Uterus (tissue), 2 donors: ENCODE data around the gene SMG9.

ENCODE experiments used
- POLR2A ChIP-seq, 2 donors: fragments of 450-650 bp; IDR thresholded peaks; one replicate each; pipeline ENCODE4 v1.6.1; 2016; ENCODE audit warnings: antibody characterized with exemption in 2 of 2, mild to moderate bottlenecking in 1 of 2, moderate library complexity in 1 of 2
- TF ChIP-seq, protein P1 (sequence below), 4 experiments: fragments of 200-600 bp in 2 of 4; fragments of 450-650 bp in 2 of 4; sonication (generic) in 2 of 4; IDR thresholded peaks; one replicate each; pipeline ENCODE4 v1.5.1; 2016 to 2019; ENCODE audit warnings: antibody characterized with exemption in 4 of 4, mild to moderate bottlenecking in 2 of 4, moderate library complexity in 1 of 4

DNA sequence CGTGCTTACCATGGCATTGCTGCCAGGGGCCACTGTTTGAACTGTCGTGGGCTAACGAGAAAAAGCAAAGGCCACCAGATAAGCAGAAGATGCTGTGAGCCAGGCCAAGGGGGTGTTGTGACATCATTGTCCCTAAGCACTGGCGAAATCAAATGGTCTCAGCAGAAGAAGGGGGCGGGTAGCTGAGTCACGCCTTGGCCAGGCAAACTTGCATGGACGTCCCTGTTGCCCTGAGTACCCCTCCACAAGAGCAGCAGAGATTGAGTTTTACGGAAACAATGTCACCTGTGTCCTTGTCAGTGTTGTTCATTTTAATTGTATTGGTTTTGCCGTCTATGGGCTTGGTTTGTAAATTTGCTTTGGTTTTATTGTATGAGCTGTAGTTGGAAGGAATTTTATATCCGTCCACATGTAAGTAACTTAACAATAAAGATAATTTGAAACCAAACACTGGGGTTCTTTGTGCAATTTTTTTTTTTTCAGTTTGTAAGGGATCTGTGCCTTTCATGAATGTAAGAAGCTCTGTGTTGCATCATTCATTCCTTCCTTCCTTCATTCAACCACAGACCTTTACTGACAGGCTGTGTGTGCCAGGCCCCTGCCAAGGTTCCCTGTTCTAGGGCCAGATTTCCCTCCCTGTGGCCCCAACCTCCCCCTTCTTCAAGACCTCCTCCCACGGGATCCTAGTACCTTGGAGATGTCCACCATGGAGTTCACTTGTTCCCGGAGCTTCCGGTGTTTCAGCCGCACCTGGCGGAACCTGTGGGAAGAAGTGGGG is 13.7 kb upstream of the SMG9 start:
- TF ChIP-seq, protein P1, sequence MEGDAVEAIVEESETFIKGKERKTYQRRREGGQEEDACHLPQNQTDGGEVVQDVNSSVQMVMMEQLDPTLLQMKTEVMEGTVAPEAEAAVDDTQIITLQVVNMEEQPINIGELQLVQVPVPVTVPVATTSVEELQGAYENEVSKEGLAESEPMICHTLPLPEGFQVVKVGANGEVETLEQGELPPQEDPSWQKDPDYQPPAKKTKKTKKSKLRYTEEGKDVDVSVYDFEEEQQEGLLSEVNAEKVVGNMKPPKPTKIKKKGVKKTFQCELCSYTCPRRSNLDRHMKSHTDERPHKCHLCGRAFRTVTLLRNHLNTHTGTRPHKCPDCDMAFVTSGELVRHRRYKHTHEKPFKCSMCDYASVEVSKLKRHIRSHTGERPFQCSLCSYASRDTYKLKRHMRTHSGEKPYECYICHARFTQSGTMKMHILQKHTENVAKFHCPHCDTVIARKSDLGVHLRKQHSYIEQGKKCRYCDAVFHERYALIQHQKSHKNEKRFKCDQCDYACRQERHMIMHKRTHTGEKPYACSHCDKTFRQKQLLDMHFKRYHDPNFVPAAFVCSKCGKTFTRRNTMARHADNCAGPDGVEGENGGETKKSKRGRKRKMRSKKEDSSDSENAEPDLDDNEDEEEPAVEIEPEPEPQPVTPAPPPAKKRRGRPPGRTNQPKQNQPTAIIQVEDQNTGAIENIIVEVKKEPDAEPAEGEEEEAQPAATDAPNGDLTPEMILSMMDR (IDR thresholded peaks at IDR 0.05), result no peak
- TF ChIP-seq POLR2A (IDR thresholded peaks at IDR 0.05), result no peak
